GM04503 (cell line): ENCODE data around the gene FBN2.
"Not testable (repeated sequence)": the region's sequence is repeated elsewhere in the genome, so short reads cannot be mapped to it uniquely, and the experiment has no call there.

ENCODE experiments used
- DNase-seq: peaks from one replicate; pipeline ENCODE4 v3.0.0-alpha.2; 2012; ENCODE audit warnings: low read depth

The FBN2 gene

GRCh38 chr5:128357226-128357625 lies 180.8 kb downstream of the FBN2 start:
- DNase-seq: no peak

- DNase-seq: no peak
Observed at GRCh38 chr5:128355961-128356360, 182.1 kb downstream of the FBN2 start.

- DNase-seq: no peak
Observed at GRCh38 chr5:128353441-128354107, 184.5 kb downstream of the FBN2 start.

- DNase-seq: no peak
Observed at GRCh38 chr5:128350705-128351104, 187.3 kb downstream of the FBN2 start.

DNA sequence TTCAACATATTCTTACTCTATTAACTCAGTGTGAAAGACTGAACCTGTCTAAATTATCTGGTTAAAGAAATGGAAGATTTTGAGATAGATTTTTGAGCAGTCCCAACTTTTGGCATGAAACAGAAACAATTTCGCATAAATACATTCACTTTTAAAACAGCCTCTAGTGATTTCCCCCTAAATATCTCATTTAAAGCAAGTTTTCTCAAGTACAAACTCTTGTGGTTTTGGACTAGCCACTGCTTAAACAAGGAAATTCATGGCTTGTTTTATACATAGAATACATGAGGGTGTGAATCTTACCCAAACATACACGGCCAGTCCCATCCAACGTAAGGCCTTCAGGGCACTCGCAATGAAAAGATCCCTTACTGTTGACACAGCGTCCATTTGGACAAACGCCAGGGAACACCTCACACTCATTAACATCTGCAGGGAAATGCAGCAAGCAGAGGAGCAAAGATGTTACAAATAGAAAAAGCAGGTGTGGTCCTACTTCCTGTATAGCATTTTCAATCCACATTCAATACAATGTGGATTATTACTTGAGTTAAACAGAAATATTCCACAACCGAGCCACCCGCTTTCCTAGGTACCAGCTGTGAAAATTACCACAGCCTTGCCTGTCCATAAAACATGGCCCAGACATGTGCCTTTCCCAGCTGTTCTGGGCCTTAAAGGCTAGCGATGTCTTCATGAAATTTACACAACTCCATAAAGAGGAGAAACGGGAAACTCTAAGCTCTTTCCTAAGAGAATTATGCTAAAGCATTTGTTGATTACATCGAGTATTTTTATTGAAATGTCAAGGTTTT lies 188.8 kb downstream of the FBN2 start:
- no peak for DNase-seq

- DNase-seq: no peak
Observed at GRCh38 chr5:128346038-128346437, 192.0 kb downstream of the FBN2 start.

GRCh38 chr5:128345247-128345646 lies 192.8 kb downstream of the FBN2 start:
- no peak for DNase-seq

GRCh38 chr5:128343168-128343567 lies 194.9 kb downstream of the FBN2 start:
- DNase-seq: no peak

DNA sequence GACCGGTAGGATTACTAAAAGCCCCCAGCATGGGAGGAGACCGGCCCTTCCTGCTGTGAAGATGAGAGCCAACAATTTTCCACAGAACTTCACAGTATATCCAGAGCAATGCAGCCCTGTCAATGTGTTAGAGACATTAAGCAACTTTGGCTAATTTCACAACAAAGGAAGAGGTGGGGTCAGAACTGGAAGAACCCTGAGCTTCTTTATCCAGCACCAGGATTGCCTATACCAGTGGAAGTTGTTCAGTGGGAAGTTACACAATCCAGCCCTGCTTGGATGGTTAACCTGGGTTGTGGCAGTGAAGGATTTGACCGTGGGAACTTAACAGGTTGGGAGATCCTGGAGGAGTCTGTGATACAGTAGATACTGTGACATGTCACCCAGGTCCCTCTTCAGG lies 197.0 kb downstream of the FBN2 start:
- no peak for DNase-seq

GRCh38 chr5:128340648-128341047 lies 197.4 kb downstream of the FBN2 start:
- DNase-seq: no peak

- DNase-seq: no peak
Observed at GRCh38 chr5:128339585-128339984, 198.5 kb downstream of the FBN2 start.

GRCh38 chr5:128338649-128339048 lies 199.4 kb downstream of the FBN2 start:
- DNase-seq: no peak

DNA sequence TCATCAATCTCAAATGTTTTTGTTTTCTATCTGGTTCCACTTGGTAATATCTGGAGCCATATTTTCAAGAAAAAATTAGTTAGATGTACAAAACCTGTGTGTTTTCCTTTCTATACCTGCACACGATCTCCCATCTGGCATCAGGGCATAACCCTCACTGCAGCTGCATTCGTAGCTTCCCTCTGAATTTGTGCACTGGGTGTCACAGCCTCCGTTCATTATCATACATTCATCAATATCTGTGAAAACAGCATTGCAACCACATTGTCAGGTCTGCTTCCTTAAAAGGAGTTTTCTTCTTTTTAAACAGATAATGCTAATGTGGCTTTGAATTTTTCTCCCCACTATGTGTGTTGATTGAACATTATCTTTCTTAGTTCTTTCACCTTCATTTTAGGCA lies 202.7 kb downstream of the FBN2 start:
- no peak for DNase-seq

- no peak for DNase-seq
Observed at GRCh38 chr5:128334010-128334716, 203.9 kb downstream of the FBN2 start.

DNA sequence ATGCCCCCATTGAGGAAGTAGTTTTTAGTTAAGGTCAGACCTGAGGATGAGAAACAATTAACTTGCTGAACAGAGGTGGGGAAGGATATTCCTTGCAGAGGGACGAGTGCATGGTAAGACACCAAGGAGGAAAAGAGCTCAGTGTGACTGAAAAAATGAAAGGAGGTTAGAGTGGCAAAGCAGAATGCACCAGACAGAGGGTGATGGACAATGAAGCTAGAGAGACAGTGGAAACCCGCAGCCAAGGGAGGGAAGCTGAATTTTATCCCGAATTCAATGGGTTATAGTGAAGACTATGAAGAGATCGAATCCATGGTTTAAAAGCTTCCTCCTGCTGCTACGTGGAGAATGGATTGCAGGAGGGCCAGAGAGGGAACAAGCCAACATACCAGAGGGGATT lies 206.8 kb downstream of the FBN2 start:
- DNase-seq: no peak

DNA sequence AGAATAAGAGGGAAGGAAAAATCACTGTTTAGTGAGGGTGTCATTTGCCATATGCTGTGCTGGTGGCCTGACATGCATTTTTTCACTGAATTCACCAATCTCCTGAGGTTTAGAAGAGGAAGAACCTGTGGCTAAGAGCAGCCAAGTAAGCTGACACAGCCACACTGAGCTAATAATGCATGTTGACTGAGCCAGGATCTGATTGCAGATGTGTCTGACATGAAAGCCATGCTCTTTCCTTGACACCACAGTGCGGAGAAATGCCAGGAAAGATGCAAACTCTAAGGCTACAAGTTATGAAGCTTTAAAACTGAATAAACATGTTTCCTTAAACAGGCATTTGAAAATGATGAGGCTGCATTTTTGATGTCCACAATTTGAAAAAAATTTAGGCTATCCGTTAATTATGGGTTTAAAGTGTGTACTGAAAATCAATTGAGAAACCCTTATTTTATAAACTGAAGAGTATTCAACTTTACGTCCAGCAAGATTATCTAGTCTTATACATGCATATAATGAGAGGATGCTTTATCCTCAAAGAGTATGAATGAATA lies 208.6 kb downstream of the FBN2 start:
- DNase-seq: no peak

DNA sequence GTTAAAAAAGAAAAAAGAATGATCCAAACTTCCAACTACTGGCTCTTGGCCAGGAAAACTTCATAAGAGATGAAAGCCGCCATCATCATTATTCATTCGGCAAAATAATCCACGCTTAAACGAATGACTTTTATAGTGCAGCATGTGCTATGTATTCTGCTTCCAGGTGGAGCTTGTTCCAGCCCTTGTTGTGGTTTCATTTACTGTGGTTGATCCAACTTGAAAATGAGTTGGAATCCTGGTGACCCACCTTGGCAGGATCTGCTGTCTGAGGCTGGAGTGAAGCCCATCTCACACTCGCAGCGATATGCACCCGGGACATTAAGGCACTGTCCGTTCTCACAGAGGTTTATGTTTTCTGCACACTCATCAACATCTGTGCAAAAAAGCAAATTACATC lies 209.6 kb downstream of the FBN2 start:
- DNase-seq: no peak

GRCh38 chr5:128328007-128328406 lies 210.0 kb downstream of the FBN2 start:
- DNase-seq: no peak

GRCh38 chr5:128321418-128321817 lies 216.6 kb downstream of the FBN2 start:
- not testable (repeated sequence) for DNase-seq

GRCh38 chr5:128318691-128319090 lies 219.4 kb downstream of the FBN2 start:
- no peak for DNase-seq

GRCh38 chr5:128317481-128317880 lies 220.6 kb downstream of the FBN2 start:
- no peak for DNase-seq

- no peak for DNase-seq
Observed at GRCh38 chr5:128315671-128316070, 222.4 kb downstream of the FBN2 start.

- no peak for DNase-seq
Observed at GRCh38 chr5:128305341-128305740, 232.7 kb downstream of the FBN2 start.
